HL-60 (cell line): ENCODE measurements around the gene AGAP5.
"Not testable (repeated sequence)": the region's sequence is repeated elsewhere in the genome, so short reads cannot be mapped to it uniquely, and the experiment has no call there.

Experiments
- GABPA ChIP-seq: IDR thresholded peaks from 2 replicates; pipeline ENCODE4 v1.6.1; 2012; ENCODE audit warnings: low read depth
- POLR2AphosphoS5 ChIP-seq: IDR thresholded peaks from 2 replicates; pipeline ENCODE4 v1.6.1; 2012; ENCODE audit warnings: low read depth
- TF ChIP-seq, protein P1 (sequence below): IDR thresholded peaks from one replicate; pipeline ENCODE4 v1.5.1; 2011; ENCODE audit warnings: low read length, control low read depth, inconsistent platforms; ENCODE audit not compliant: insufficient read depth
- TF ChIP-seq, protein P2 (sequence below): IDR thresholded peaks from 2 replicates; pipeline ENCODE4 v1.6.1; 2012; ENCODE audit warnings: low read depth; ENCODE audit not compliant: insufficient replicate concordance

DNA sequence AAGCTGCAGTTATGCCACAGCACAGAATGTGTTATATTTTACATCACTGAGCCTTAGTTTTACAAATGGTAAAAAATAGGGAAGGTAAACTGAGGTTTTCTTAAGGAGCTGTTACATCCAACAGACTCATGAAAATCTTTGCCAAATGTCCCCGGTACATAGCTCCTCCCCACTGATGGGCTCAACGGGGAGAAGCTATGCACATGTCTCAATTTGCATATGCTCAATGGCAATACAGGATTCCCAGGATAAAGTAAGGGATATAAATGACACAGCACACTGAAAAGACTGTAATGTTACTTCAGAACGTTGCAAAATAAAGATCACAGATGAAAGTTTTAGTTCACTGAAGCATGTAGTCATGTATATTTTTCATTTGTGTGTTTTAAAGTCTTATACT lies 16.6 kb upstream of the AGAP5 start:
- TF ChIP-seq, protein P1, sequence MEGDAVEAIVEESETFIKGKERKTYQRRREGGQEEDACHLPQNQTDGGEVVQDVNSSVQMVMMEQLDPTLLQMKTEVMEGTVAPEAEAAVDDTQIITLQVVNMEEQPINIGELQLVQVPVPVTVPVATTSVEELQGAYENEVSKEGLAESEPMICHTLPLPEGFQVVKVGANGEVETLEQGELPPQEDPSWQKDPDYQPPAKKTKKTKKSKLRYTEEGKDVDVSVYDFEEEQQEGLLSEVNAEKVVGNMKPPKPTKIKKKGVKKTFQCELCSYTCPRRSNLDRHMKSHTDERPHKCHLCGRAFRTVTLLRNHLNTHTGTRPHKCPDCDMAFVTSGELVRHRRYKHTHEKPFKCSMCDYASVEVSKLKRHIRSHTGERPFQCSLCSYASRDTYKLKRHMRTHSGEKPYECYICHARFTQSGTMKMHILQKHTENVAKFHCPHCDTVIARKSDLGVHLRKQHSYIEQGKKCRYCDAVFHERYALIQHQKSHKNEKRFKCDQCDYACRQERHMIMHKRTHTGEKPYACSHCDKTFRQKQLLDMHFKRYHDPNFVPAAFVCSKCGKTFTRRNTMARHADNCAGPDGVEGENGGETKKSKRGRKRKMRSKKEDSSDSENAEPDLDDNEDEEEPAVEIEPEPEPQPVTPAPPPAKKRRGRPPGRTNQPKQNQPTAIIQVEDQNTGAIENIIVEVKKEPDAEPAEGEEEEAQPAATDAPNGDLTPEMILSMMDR = not testable (repeated sequence)
- not testable (repeated sequence) for TF ChIP-seq POLR2AphosphoS5, GABPA
- TF ChIP-seq, protein P2, sequence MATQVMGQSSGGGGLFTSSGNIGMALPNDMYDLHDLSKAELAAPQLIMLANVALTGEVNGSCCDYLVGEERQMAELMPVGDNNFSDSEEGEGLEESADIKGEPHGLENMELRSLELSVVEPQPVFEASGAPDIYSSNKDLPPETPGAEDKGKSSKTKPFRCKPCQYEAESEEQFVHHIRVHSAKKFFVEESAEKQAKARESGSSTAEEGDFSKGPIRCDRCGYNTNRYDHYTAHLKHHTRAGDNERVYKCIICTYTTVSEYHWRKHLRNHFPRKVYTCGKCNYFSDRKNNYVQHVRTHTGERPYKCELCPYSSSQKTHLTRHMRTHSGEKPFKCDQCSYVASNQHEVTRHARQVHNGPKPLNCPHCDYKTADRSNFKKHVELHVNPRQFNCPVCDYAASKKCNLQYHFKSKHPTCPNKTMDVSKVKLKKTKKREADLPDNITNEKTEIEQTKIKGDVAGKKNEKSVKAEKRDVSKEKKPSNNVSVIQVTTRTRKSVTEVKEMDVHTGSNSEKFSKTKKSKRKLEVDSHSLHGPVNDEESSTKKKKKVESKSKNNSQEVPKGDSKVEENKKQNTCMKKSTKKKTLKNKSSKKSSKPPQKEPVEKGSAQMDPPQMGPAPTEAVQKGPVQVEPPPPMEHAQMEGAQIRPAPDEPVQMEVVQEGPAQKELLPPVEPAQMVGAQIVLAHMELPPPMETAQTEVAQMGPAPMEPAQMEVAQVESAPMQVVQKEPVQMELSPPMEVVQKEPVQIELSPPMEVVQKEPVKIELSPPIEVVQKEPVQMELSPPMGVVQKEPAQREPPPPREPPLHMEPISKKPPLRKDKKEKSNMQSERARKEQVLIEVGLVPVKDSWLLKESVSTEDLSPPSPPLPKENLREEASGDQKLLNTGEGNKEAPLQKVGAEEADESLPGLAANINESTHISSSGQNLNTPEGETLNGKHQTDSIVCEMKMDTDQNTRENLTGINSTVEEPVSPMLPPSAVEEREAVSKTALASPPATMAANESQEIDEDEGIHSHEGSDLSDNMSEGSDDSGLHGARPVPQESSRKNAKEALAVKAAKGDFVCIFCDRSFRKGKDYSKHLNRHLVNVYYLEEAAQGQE = not testable (repeated sequence)
